Nephron progenitor cell (in vitro differentiated cells): ENCODE results near the gene NCOA6.
"Not testable (repeated sequence)": the region's sequence is repeated elsewhere in the genome, so short reads cannot be mapped to it uniquely, and the experiment has no call there.

Experiments
- DNase-seq: peaks from one replicate; pipeline ENCODE4 v3.0.0; 2021
- H3K27ac Mint-ChIP-seq: 2 replicates; pipeline ENCODE4 v1.8.0; 2021; ENCODE audit warnings: mild to moderate bottlenecking, moderate library complexity, mixed read lengths
- H3K27me3 Mint-ChIP-seq: 2 replicates; pipeline ENCODE4 v1.8.0; 2021; ENCODE audit warnings: mild to moderate bottlenecking, low read depth, mixed read lengths; ENCODE audit not compliant: poor library complexity
- H3K36me3 Mint-ChIP-seq: 2 replicates; pipeline ENCODE4 v1.8.0; 2021; ENCODE audit warnings: low read depth, mixed read lengths
- H3K4me1 Mint-ChIP-seq: 2 replicates; pipeline ENCODE4 v1.8.0; 2021; ENCODE audit warnings: mixed read lengths
- H3K4me3 Mint-ChIP-seq: 2 replicates; pipeline ENCODE4 v1.8.0; 2021; ENCODE audit warnings: mild to moderate bottlenecking, moderate library complexity, mixed read lengths
- H3K9me3 Mint-ChIP-seq: 2 replicates; pipeline ENCODE4 v1.8.0; 2021; ENCODE audit warnings: mild to moderate bottlenecking, moderate library complexity, mixed read lengths
- CTCF ChIP-seq: fragments of 200-600 bp; sonication (generic); IDR thresholded peaks from 2 replicates; pipeline ENCODE4 v1.5.0; 2021; ENCODE audit warnings: antibody characterized with exemption

NCOA6 gene

GRCh38 chr20:34817072-34817471 lies 8.4 kb downstream of the NCOA6 start:
- H3K4me1 Mint-ChIP-seq, result peaks cover 27% of the 10 kb centered on the region
- H3K27ac Mint-ChIP-seq, result no peak overlapping the region
- no peak for DNase-seq
- H3K36me3 Mint-ChIP-seq, result peaks cover 36% of the 10 kb centered on the region
- TF ChIP-seq CTCF, result no peak
- peaks cover 8% of the 10 kb centered on the region for H3K9me3 Mint-ChIP-seq
- H3K27me3 Mint-ChIP-seq, result no peaks in the 10 kb centered on the region
- no peak overlapping the region for H3K4me3 Mint-ChIP-seq

- peaks cover 22% of the 10 kb centered on the region for H3K4me1 Mint-ChIP-seq
- peak overlapping the region; percentile 36 for H3K27ac Mint-ChIP-seq
- DNase-seq, result no peak
- H3K36me3 Mint-ChIP-seq, result peaks cover 33% of the 10 kb centered on the region
- H3K9me3 Mint-ChIP-seq, result peaks cover 9% of the 10 kb centered on the region
- TF ChIP-seq CTCF, result no peak
- no peak overlapping the region for H3K4me3 Mint-ChIP-seq
- H3K27me3 Mint-ChIP-seq, result no peaks in the 10 kb centered on the region
Observed at GRCh38 chr20:34815636-34816035, 9.8 kb downstream of the NCOA6 start.

GRCh38 chr20:34808583-34808982 lies 16.9 kb downstream of the NCOA6 start:
- no peak for DNase-seq
- H3K27ac Mint-ChIP-seq, result no peak overlapping the region
- H3K4me1 Mint-ChIP-seq, result no peaks in the 10 kb centered on the region
- H3K4me3 Mint-ChIP-seq, result no peak overlapping the region
- H3K36me3 Mint-ChIP-seq, result peaks cover 54% of the 10 kb centered on the region
- no peaks in the 10 kb centered on the region for H3K27me3 Mint-ChIP-seq
- no peak for TF ChIP-seq CTCF
- peaks cover 10% of the 10 kb centered on the region for H3K9me3 Mint-ChIP-seq

- peaks cover 10% of the 10 kb centered on the region for H3K9me3 Mint-ChIP-seq
- H3K27ac Mint-ChIP-seq, H3K4me1 Mint-ChIP-seq: not testable (repeated sequence)
Observed at GRCh38 chr20:34807944-34808465, 17.4 kb downstream of the NCOA6 start.

GRCh38 chr20:34806255-34806654 lies 19.2 kb downstream of the NCOA6 start:
- TF ChIP-seq CTCF, result no peak
- no peak for DNase-seq
- no peak overlapping the region for H3K4me3 Mint-ChIP-seq
- no peaks in the 10 kb centered on the region for H3K4me1 Mint-ChIP-seq
- peaks cover 61% of the 10 kb centered on the region for H3K36me3 Mint-ChIP-seq
- H3K27ac Mint-ChIP-seq, result no peak overlapping the region
- no peaks in the 10 kb centered on the region for H3K27me3 Mint-ChIP-seq
- peaks cover 19% of the 10 kb centered on the region for H3K9me3 Mint-ChIP-seq

More at GRCh38 chr20:34807944-34808465, 17.4 kb downstream of the NCOA6 start:
- H3K36me3 Mint-ChIP-seq, result peaks cover 60% of the 10 kb centered on the region
- not testable (repeated sequence) for DNase-seq, H3K4me3 Mint-ChIP-seq, H3K27me3 Mint-ChIP-seq

GRCh38 chr20:34798871-34799270 lies 26.6 kb downstream of the NCOA6 start:
- Mint-ChIP-seq H3K4me1 (no peaks in the 10 kb centered on the region), H3K4me3 (no peak overlapping the region), H3K27ac (no peak overlapping the region), H3K9me3 (peaks cover 37% of the 10 kb centered on the region), H3K27me3 (peaks cover 3% of the 10 kb centered on the region), H3K36me3 (peaks cover 56% of the 10 kb centered on the region)
- no peak for TF ChIP-seq CTCF
- DNase-seq, result no peak
